ENCODE results near the gene PIEZO2. TPM values are rescaled to one million over a fixed set of nuclear protein-coding genes. Genes with fewer than 3 reads are reported as not detected.

Gene PIEZO2
- total RNA-seq, 1 donor from 2014 or later: 134 TPM

DNA sequence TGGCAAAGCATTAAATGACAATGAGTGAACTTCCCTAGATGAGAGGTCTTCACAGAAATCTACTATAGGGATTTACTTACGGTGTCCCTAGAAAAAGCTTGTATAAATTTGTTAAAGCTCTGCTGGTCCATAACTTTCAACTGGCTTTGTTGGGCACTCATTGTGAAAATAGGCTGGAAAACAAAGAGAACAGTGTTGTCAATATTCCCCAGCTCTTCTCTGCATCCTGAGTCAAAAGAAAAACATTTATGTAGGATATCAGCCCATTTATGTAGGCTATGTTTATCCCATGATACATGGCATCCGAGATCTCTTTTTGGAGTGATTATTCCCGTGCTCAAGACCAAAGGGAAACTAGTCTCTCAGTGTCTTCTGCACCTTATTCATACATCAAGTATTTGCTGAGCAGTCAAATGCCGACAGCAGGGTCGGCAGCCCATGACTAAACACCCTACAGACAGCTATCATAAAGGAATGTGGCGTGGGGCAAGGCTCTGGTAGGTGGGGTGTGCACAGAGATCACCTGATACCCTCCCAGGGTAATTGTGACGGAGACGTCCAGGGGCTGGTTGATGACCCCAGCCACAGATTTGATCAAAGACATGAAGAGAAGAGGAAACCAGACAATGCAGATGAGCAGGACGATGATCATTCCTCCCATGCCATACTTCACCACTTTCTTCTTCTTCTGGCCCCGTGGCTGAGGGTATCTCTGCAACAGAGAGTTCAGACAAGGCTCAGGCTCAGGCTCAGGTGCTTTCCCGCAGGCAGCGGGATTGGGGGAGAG, 467.6 kb downstream of the PIEZO2 start:
- Mint-ChIP-seq H3K27ac (ENCODE audit: unreplicated experiment) (no peak overlapping the region), H3K36me3 (ENCODE audit: unreplicated experiment) (peaks cover 48% of the 10 kb centered on the region), H3K4me1 (ENCODE audit: unreplicated experiment) (peaks cover 9% of the 10 kb centered on the region), H3K4me3 (ENCODE audit: unreplicated experiment) (no peak overlapping the region), H3K27me3 (ENCODE audit: unreplicated experiment) (no peaks in the 10 kb centered on the region), H3K9me3 (ENCODE audit: unreplicated experiment) (no peaks in the 10 kb centered on the region)
- DNase-seq (ENCODE audit: extremely low spot score, unreplicated experiment): peak; percentile 44
- TF ChIP-seq CTCF (IDR thresholded peaks at IDR 0.05): no peak

- Mint-ChIP-seq H3K9me3 (ENCODE audit: unreplicated experiment) (no peaks in the 10 kb centered on the region), H3K27ac (ENCODE audit: unreplicated experiment) (no peak overlapping the region), H3K36me3 (ENCODE audit: unreplicated experiment) (peaks cover 49% of the 10 kb centered on the region), H3K4me1 (ENCODE audit: unreplicated experiment) (peaks cover 9% of the 10 kb centered on the region), H3K27me3 (ENCODE audit: unreplicated experiment) (no peaks in the 10 kb centered on the region), H3K4me3 (ENCODE audit: unreplicated experiment) (no peak overlapping the region)
- TF ChIP-seq CTCF (IDR thresholded peaks at IDR 0.05): no peak
- no peak for DNase-seq (ENCODE audit: extremely low spot score, unreplicated experiment)
Observed at GRCh38 chr18:10680271-10680596, 469.1 kb downstream of the PIEZO2 start.

DNA sequence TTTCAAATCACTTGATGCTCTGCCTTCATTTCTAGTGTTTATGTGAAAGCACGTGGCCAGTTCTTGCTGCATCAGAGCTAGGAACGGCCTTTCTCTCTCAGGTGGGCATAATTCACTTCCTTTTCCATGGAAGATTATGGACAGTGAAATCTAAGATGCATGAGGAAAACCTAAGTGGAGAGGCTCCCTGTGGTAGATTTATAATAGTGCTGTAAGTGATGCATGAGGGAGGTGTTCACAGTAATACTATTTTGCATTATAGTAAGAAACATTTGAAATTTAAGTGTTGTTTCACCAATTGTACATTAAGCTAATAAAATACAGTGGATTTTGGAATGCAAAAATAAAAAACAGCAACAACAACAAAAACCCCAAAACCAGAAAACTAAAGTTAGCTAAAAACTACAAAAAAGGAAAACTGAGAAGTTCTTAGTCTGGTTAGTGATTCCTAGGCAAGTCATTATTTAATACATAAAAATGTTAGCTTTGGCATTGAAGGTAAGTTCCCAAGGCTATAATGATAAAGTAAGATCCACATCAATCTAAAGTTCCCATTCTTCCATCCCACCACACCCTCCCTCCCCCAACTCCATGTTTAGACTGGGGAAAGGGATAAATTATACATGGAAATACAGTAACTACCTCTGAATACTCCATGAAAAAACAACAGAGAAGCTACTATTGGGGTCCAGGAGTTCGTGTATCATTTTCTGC, 469.7 kb downstream of the PIEZO2 start:
- no peak overlapping the region for H3K4me3 Mint-ChIP-seq (ENCODE audit: unreplicated experiment)
- no peaks in the 10 kb centered on the region for H3K9me3 Mint-ChIP-seq (ENCODE audit: unreplicated experiment)
- no peak for TF ChIP-seq CTCF (IDR thresholded peaks at IDR 0.05)
- no peak overlapping the region for H3K27ac Mint-ChIP-seq (ENCODE audit: unreplicated experiment)
- H3K36me3 Mint-ChIP-seq (ENCODE audit: unreplicated experiment): peaks cover 47% of the 10 kb centered on the region
- peak; percentile 25 for DNase-seq (ENCODE audit: extremely low spot score, unreplicated experiment)
- peaks cover 9% of the 10 kb centered on the region for H3K4me1 Mint-ChIP-seq (ENCODE audit: unreplicated experiment)
- H3K27me3 Mint-ChIP-seq (ENCODE audit: unreplicated experiment): no peaks in the 10 kb centered on the region

- no peaks in the 10 kb centered on the region for H3K4me1 Mint-ChIP-seq (ENCODE audit: unreplicated experiment)
- no peak for DNase-seq (ENCODE audit: extremely low spot score, unreplicated experiment)
- H3K27me3 Mint-ChIP-seq (ENCODE audit: unreplicated experiment): no peaks in the 10 kb centered on the region
- no peak overlapping the region for H3K27ac Mint-ChIP-seq (ENCODE audit: unreplicated experiment)
- H3K4me3 Mint-ChIP-seq (ENCODE audit: unreplicated experiment): no peak overlapping the region
- peaks cover 49% of the 10 kb centered on the region for H3K36me3 Mint-ChIP-seq (ENCODE audit: unreplicated experiment)
- H3K9me3 Mint-ChIP-seq (ENCODE audit: unreplicated experiment): no peaks in the 10 kb centered on the region
- TF ChIP-seq CTCF (IDR thresholded peaks at IDR 0.05): no peak
Observed at GRCh38 chr18:10671441-10671840, 477.9 kb downstream of the PIEZO2 start.

DNA sequence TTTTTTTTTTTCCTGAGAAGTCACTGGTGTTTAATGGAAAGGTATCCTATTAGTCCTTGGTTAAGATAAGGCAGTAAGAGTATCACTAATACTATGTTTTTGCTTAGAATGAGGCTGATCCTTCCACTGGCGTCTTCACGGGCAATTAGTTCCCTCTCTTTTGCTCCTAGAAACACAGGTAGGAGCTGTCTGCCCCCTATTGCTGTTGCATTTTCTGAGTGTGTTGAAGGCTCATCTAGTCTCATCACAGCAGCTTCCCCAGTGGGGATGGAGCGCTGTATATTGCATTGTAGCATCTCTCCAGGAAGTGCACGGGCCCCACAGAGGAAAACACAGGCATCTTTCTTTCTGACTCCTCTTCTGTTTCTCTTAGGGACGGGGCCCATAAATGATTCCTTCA, 478.5 kb downstream of the PIEZO2 start:
- H3K27me3 Mint-ChIP-seq (ENCODE audit: unreplicated experiment): no peaks in the 10 kb centered on the region
- no peaks in the 10 kb centered on the region for H3K4me1 Mint-ChIP-seq (ENCODE audit: unreplicated experiment)
- H3K4me3 Mint-ChIP-seq (ENCODE audit: unreplicated experiment): no peak overlapping the region
- H3K9me3 Mint-ChIP-seq (ENCODE audit: unreplicated experiment): no peaks in the 10 kb centered on the region
- DNase-seq (ENCODE audit: extremely low spot score, unreplicated experiment): no peak
- no peak overlapping the region for H3K27ac Mint-ChIP-seq (ENCODE audit: unreplicated experiment)
- peaks cover 43% of the 10 kb centered on the region for H3K36me3 Mint-ChIP-seq (ENCODE audit: unreplicated experiment)
- no peak for TF ChIP-seq CTCF (IDR thresholded peaks at IDR 0.05)
